Motor neuron (in vitro differentiated cells): ENCODE measurements around the gene ROBO2. TPM values are rescaled to one million over a fixed set of nuclear protein-coding genes. Genes with fewer than 3 reads are reported as not detected.

Experiments used
- ATAC-seq, 8 experiments: fragments of 200-7000 bp; cut with Tn5 transposase; replicated peaks in 6 of 8; 2 replicates each; pipeline ENCODE4 v1.8.0; 2021; ENCODE audit warnings: mild to moderate bottlenecking in 8 of 8, moderate library complexity in 8 of 8
- H3K27ac ChIP-seq, 2 donors: fragments of 250-450 bp; sonication (Bioruptor Pico); 2 replicates each; pipeline ENCODE4 v1.9.0; 2021; ENCODE audit warnings: antibody characterized with exemption in 2 of 2, mild to moderate bottlenecking in 2 of 2, moderate library complexity in 1 of 2
- H3K4me1 ChIP-seq, 2 donors: fragments of 250-450 bp; sonication (Bioruptor Pico); replicated peaks in 1 of 2; 2 replicates each; pipeline ENCODE4 v1.6.1; 2021; ENCODE audit warnings: antibody characterized with exemption in 2 of 2, mild to moderate bottlenecking in 2 of 2, moderate library complexity in 1 of 2
- H3K4me3 ChIP-seq, 5 donors: fragments of 250-450 bp; sonication (Bioruptor Pico); 2 replicates each; pipeline ENCODE4 v1.9.0; 2021; ENCODE audit warnings: antibody characterized with exemption in 5 of 5, mild to moderate bottlenecking in 5 of 5, moderate library complexity in 4 of 5
- WGBS, 10 experiments: fragments of 450-650 bp; shearing (Covaris generic); methylation state at CpG; one replicate each; pipeline ENCODE4 v1.0.0; 2022; 5-methylcytosine and 5-hydroxymethylcytosine counted together
- in situ Hi-C, 9 experiments: fragments of 400-800 bp; cut with MboI; loops; one replicate each; pipeline ENCODE4 v1.15.0; 2021; ENCODE audit warnings: low sequenced_read_pairs in 9 of 9, low pct_unique_long_range_greater_than_20kb in 2 of 9; ENCODE audit not compliant: unreplicated experiment in 9 of 9
- total RNA-seq, 8 experiments: library from RNA; unstranded; fragments of 300-600 nt; gene quantifications; 2 replicates each; pipeline versions ENCODE4 v1.2.3 to v1.2.4, GENCODE V29; 2022

Gene ROBO2
- total RNA-seq, 8 experiments from 2014 or later, result 28.3 to 127 (median 41.2) TPM

DNA sequence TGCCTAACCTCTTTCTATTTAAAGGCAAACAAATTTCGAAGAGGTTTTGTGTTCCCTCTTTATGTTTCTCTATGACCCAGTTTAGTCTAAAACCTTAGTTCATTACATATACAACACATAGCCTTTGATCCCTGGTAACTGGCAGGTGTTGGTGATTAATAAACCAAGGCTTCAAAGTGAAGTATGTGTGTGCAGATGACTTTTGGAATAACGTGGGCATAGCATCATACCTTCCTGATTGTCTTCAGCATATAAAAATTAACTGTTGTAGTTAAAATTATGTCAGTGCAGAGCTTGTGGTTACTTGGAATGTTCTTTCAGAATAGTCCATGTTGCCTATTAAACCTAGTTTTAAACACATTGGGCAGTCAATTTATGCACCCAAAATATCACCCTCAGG lies 608.3 kb downstream of the ROBO2 start:
- Histone ChIP-seq H3K4me1 (no peaks in the 10 kb centered on the region), H3K27ac (no peak overlapping the region), H3K4me3 (no peak overlapping the region)
- in situ Hi-C loops, result no loop called here
- WGBS, 10 experiments, result 6 to 83% (median 43%) methylated on average over 1 to 2 of the region's 2 CpGs; no CpG with 5 or more reads in 1 of the 10 experiments
- ATAC-seq, result no peak

DNA sequence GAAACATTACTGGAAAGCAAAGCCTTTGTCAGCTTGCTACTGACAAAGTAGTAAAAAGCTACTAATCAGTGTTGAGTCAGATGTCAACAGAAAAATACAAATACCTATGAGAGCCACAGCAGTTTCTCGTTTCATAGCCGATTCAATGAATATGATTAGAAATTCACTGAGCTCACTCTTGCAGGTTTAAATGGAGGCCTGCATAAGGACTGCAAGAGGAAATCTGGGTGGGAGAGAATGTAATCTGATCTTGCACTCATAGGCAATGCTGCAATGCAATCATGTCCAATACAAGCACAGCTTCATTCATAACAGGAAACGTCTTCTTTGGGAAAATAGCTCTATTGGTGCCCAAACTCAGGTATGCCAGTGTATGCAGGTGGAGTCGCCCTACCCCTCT lies 608.8 kb downstream of the ROBO2 start:
- H3K27ac ChIP-seq, result no peak overlapping the region
- 0 to 100% (median 40%) methylated on average over 1 to 4 of the region's 4 CpGs; no CpG with 5 or more reads in 2 of the 10 experiments for WGBS, 10 experiments
- no peaks in the 10 kb centered on the region for H3K4me1 ChIP-seq
- in situ Hi-C loops, result no loop called here
- peak in 3 of 8 experiments; percentile 57 to 74 (median 59) for ATAC-seq
- no peak overlapping the region for H3K4me3 ChIP-seq

DNA sequence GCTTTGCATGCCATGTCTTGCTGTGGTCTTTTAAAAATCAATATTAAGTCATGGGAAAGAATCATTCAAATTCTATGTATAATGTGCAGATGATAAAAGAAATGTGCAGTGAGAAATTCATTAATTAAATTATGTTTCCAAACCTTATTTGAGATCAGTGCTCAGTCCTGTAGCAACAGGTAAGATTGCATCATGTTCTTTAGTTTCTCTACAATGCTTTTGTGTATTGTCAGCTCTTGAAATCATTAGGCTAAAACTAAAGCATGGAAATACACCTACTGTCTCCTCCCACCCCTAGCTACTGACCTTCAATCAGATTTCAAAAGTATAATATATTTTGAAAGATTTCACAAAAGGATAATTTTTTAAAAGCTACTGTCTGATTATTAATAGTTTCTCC lies 612.7 kb downstream of the ROBO2 start:
- ATAC-seq, result no peak
- Histone ChIP-seq H3K4me3 (no peak overlapping the region), H3K4me1 (no peaks in the 10 kb centered on the region), H3K27ac (no peak overlapping the region)
- in situ Hi-C loops, result no loop called here

DNA sequence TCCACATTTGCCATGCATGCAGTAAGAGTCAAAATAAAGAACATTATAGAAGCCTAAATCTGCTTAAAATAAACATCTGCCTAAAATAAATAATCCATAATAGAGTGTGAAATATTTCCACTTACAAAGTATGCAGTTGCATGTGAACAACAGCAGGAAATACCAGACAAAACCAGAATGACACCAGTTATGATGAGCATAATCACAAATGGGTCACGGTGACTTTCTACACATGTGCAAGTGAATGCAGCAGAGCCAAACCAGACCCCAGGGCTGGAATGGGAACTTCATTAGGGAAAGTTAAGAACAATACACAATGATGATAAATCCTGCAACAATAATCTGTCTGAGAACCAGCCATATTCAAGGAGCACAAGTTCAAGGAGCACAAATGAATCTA lies 615.5 kb downstream of the ROBO2 start:
- ATAC-seq, result peak in 1 of 8 experiments; percentile 75
- 0 to 90% (median 44%) methylated on average over 1 of the region's 1 CpG; no CpG with 5 or more reads in 4 of the 10 experiments for WGBS, 10 experiments
- Histone ChIP-seq H3K4me1 (no peaks in the 10 kb centered on the region), H3K4me3 (no peak overlapping the region), H3K27ac (no peak overlapping the region)
- in situ Hi-C loops, result no loop called here

DNA sequence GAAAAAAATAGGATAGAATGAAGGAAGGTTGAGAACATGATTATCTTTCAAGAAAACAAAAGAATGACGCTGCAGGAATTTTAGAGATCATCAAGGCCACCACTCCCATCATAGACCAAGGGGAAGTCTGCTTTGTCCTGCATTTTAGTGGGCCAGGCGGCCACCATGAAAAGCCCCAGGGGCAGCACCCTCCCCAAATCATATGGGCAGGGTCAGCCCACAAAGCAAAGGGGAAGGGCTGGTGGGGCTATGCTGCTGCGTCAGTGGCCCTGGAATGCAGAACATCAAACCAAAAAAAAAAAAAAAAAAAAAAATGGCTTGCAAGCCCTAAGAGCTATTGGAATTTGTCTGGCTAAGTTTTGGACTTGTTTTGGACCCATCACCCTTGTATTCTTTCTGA lies 620.8 kb downstream of the ROBO2 start:
- Histone ChIP-seq H3K4me1 (peaks cover 0 to 3% of the 10 kb centered on the region in 2 donors), H3K4me3 (no peak overlapping the region), H3K27ac (no peak overlapping the region)
- 16 to 100% (median 88%) methylated on average over 1 to 3 of the region's 3 CpGs; no CpG with 5 or more reads in 1 of the 10 experiments for WGBS, 10 experiments
- peak in 2 of 8 experiments; percentile 33 to 79 for ATAC-seq
- in situ Hi-C loops, result no loop called here

DNA sequence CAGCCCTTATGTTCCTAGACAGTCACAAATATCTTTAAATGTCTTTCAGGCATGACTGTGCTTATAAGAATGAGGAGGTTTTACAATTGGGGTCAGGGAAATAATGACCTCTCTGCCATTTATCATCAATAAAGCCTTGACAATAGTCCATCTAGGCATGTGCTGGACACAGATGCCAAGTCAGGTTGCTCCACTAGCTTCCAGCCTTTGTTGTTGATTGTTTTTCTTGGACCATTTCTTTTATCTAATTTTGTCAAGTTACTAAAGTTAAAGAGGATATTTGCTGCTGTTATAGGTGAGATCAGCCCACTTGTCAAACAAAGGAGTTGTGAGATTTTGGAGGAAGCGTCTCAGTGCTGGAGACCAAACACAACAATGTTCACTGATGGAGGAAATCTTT lies 628.0 kb downstream of the ROBO2 start:
- in situ Hi-C loops, result no loop called here
- 0 to 100% (median 63%) methylated on average over 1 of the region's 1 CpG; no CpG with 5 or more reads in 5 of the 10 experiments for WGBS, 10 experiments
- Histone ChIP-seq H3K27ac (no peak overlapping the region), H3K4me3 (no peak overlapping the region), H3K4me1 (peaks cover 4 to 10% of the 10 kb centered on the region in 2 donors)
- peak in 2 of 8 experiments; percentile 41 to 44 for ATAC-seq

DNA sequence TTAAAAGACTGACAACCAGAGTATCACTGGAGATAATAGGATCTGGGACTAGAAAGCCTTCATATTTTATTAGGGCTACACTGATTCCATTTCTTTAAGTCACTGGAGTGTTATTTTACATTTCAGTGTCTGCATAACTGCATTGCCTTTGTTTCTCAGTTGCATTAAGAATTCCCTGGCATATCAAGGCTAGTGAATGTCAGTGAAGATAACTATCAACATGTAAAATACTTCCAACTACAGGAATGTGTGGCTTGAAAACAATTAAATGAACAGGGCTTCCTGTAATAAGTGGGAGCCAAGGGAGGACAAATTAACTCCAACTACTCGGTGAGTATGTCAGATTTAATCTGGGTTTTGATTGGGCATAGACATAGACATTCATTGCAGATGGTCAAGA lies 628.5 kb downstream of the ROBO2 start:
- Histone ChIP-seq H3K4me1 (peaks cover 4 to 10% of the 10 kb centered on the region in 2 donors), H3K4me3 (no peak overlapping the region), H3K27ac (no peak overlapping the region)
- WGBS, 10 experiments, result 0 to 100% (median 80%) methylated on average over 1 of the region's 1 CpG; no CpG with 5 or more reads in 3 of the 10 experiments
- no peak for ATAC-seq
- in situ Hi-C loops, result no loop called here

DNA sequence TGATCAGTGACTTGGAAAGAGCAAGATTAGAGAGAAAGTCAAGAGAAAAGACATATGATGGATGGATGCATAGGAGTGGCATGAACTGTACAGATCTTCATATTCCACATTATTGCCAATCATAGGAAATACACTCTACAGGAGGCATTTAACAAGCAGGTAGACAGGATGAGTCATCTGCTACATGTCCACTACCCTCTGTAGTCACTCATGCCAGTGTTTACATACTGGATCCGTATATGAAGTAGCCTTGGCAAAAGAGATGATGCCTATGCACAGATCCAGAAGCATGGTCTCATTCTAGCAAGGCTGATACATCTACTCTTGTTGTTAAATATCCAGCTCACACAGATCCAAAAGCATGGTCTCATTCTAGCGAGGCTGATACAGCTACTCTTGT lies 632.1 kb downstream of the ROBO2 start:
- ATAC-seq, result no peak

DNA sequence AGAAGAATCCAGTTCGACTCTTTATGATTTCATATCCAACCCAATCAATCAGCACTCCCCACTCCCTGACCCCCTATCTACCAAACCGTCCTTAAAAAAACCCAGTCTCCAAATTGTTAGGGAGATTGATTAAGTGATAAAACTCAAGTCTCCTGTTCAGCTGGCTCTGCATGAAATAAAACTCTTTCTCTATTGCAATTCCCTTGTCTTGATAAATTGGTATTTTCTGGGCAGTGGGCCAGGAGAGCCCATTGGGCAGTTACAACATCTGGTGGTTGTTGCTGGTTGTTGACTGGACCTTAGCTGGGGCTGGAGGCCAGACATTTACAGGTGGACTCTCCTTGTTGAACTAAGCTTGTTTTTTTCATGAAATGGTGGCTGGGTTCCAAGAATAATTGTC lies 642.3 kb downstream of the ROBO2 start:
- Histone ChIP-seq H3K27ac (no peak overlapping the region), H3K4me3 (no peak overlapping the region), H3K4me1 (peaks cover 0 to 22% of the 10 kb centered on the region in 2 donors)
- ATAC-seq, result no peak
- 0 to 100% (median 57%) methylated on average over 1 to 2 of the region's 2 CpGs; no CpG with 5 or more reads in 4 of the 10 experiments for WGBS, 10 experiments
- in situ Hi-C loops, result no loop called here

More for the DNA sequence above, 632.1 kb downstream of the ROBO2 start:
- Histone ChIP-seq H3K27ac (no peak overlapping the region), H3K4me1 (peaks cover 4 to 10% of the 10 kb centered on the region in 2 donors), H3K4me3 (no peak overlapping the region)
- WGBS, 10 experiments, result 40 to 100% (median 80%) methylated on average over 1 to 2 of the region's 2 CpGs; no CpG with 5 or more reads in 3 of the 10 experiments
- in situ Hi-C loops, result no loop called here

DNA sequence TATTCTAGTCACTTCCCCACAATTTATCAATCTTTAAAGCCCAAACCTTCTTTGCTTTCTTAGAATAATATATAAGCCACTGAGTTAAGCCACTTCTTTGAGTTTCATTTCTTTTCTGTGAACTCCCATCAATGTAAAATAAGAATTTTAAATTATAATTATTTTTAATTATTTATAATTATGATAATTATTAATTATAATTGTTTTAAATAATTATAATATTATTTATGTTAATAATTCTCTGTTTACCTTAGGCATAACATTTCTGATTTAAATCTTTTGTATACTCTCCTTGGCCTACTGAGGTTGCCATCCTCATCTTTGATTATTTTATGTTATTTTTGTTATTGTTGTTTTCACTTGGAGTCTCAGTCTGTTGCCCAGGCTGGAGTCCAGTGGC lies 644.2 kb downstream of the ROBO2 start:
- in situ Hi-C loops, result no loop called here
- Histone ChIP-seq H3K4me1 (peaks cover 0 to 22% of the 10 kb centered on the region in 2 donors), H3K4me3 (no peak overlapping the region), H3K27ac (no peak overlapping the region)
- no peak for ATAC-seq

DNA sequence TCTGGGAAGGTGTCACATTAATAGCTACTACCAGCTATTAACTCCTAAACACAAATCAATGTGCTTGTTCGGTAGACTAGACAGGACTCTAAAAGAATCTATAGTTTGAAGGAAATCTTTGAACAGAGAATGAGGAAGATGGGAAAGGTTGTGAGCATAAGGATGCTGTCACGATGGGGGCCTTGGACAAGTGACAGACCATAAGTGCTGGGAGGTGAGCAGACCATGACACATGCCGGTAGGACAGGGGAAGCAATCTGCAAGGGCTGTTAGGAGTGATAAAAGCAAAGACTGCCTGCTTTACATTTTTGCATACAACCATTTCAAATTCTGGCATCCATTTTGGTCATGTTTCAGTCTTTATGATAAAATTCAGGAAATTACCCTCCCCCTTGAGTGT lies 645.8 kb downstream of the ROBO2 start:
- ATAC-seq, result peak in 5 of 8 experiments; percentile 60 to 89 (median 70)
- 13 to 77% (median 53%) methylated on average over 1 to 3 of the region's 3 CpGs; no CpG with 5 or more reads in 2 of the 10 experiments for WGBS, 10 experiments
- peak overlapping the region in 1 of 2 donors; percentile 4 for H3K27ac ChIP-seq

DNA sequence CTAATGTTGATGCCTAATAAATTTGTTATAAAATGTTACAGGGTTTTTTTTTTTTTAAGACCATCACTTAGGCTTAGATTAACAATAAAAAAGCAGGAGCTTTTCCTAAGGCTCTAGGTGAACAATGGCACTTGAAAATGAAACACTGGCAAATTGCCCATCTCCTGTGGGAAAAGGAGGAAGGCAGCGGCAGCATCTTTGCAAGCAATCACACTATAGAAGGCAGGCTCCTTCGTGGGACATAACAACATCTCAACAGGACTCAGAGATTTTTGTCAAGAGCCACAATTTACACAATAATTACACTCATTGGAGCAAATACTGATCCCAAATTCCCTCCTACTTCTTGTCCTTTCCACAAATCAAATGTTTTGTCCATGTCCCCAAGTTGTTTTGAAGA lies 646.7 kb downstream of the ROBO2 start:
- peak in 2 of 8 experiments; percentile 5 to 10 for ATAC-seq
- H3K27ac ChIP-seq, result no peak overlapping the region
- WGBS, 10 experiments, result 0 to 80% (median 27%) methylated on average over 1 to 2 of the region's 2 CpGs; no CpG with 5 or more reads in 4 of the 10 experiments
- in situ Hi-C loops, result no loop called here
- peaks cover 0 to 25% of the 10 kb centered on the region in 2 donors for H3K4me1 ChIP-seq
- no peak overlapping the region for H3K4me3 ChIP-seq

More for the DNA sequence above, 645.8 kb downstream of the ROBO2 start:
- H3K4me3 ChIP-seq, result no peak overlapping the region
- in situ Hi-C loops, result no loop called here
- peaks cover 0 to 25% of the 10 kb centered on the region in 2 donors for H3K4me1 ChIP-seq

DNA sequence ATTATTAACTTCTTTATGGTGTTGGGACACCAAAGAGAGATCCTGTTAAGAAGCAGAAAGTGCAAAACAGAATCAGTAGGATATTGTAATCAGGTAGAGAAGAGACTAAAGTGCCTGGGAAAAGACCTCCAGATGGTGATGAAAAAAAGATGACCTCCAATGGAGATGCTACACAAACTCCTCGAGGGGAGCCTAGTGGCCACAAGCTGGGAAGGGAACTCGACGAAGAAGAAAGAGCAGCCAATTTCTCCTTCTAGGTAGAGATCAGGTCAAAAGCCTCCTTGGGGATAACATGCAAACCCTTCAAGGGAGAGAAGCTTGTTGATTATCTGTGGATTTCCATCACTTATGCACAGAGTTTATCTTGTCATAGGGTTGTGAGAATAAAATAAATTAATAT lies 647.6 kb downstream of the ROBO2 start:
- Histone ChIP-seq H3K27ac (no peak overlapping the region), H3K4me1 (peaks cover 0 to 25% of the 10 kb centered on the region in 2 donors), H3K4me3 (no peak overlapping the region)
- no peak for ATAC-seq
- in situ Hi-C loops, result no loop called here
- 28 to 100% (median 55%) methylated on average over 2 to 3 of the region's 3 CpGs; no CpG with 5 or more reads in 2 of the 10 experiments for WGBS, 10 experiments

DNA sequence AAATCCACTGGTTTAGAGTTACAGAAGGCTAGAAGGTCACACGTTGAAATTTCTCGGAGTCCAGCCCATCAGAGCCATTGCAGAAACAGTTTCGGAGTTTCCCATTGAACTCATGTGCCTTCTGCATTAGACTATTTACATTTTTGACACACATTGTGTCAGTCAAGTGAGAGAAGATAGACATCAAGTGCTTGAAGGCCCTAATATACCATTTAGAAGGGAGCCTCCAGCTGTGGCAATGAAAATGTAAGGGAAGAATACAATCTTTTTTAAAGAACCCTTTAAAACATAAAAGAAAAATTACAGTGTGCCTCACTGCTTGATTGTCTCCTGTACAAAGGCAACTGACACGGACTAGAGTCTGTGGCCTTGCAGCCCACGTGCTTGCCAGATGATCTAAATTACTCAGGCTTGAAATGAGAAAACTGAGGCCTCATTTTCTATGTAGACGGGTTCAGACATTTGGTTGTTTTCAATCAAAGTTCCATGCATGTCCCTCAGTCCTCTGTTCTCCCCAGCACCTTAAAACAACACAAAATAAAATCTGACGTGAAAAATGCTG lies 650.5 kb downstream of the ROBO2 start:
- H3K27ac ChIP-seq, result no peak overlapping the region
- in situ Hi-C loops, result no loop called here
- H3K4me3 ChIP-seq, result no peak overlapping the region
- 11 to 92% (median 74%) methylated on average over 3 to 7 of the region's 7 CpGs; no CpG with 5 or more reads in 1 of the 10 experiments for WGBS, 10 experiments
- peak in 1 of 8 experiments; percentile 38 for ATAC-seq
- H3K4me1 ChIP-seq, result peaks cover 0 to 18% of the 10 kb centered on the region in 2 donors
